Keratinocyte (primary cell): Measurements from ENCODE around the gene IL3. TPM values are rescaled to one million over a fixed set of nuclear protein-coding genes. Genes with fewer than 3 reads are reported as not detected.

Source experiments
- DNase-seq: peaks from one replicate; pipeline ENCODE4 v3.0.0-alpha.2; 2011; ENCODE audit warnings: low read depth, missing footprints, low spot score
- FAIRE-seq: peaks from 2 replicates; lab custom pipeline; 2011; peaks lifted over from hg19 to GRCh38; lab: Jason Lieb, UNC
- H2AFZ ChIP-seq: 2 replicates; pipeline ENCODE4 v1.6.0; 2012; ENCODE audit warnings: low read length, control low read depth, inconsistent platforms; ENCODE audit not compliant: control insufficient read depth
- H3K27ac ChIP-seq: 2 replicates; pipeline ENCODE4 v1.5.1; 2011; ENCODE audit warnings: low read length; ENCODE audit not compliant: control insufficient read depth, insufficient read depth
- H3K27me3 ChIP-seq: 3 replicates; pipeline ENCODE4 v1.6.0; 2011; ENCODE audit warnings: low read length; ENCODE audit not compliant: control insufficient read depth, insufficient read depth; ENCODE audit errors: extremely low read depth
- H3K36me3 ChIP-seq, 2 experiments: 2 replicates in 1 of 2; 3 replicates in 1 of 2; pipeline ENCODE4 v1.5.1; 2011; ENCODE audit warnings: low read length in 2 of 2, mild to moderate bottlenecking in 1 of 2; ENCODE audit not compliant: control insufficient read depth in 2 of 2, insufficient read depth in 2 of 2; ENCODE audit errors: extremely low read depth in 1 of 2
- H3K4me1 ChIP-seq: 3 replicates; pipeline ENCODE4 v1.5.1; 2011; ENCODE audit warnings: low read length; ENCODE audit not compliant: control insufficient read depth, insufficient read depth; ENCODE audit errors: extremely low read depth
- H3K4me2 ChIP-seq: 3 replicates; pipeline ENCODE4 v1.6.0; 2011; ENCODE audit warnings: low read depth, low read length; ENCODE audit not compliant: control insufficient read depth, insufficient read depth; ENCODE audit errors: extremely low read depth
- H3K4me3 ChIP-seq, 3 experiments: fragments of 200-600 bp in 1 of 3; sonication (generic) in 1 of 3; 2 replicates in 2 of 3; 3 replicates in 1 of 3; pipeline ENCODE4 v1.5.1; 2011 to 2016; ENCODE audit warnings: low read length in 3 of 3, mild to moderate bottlenecking in 3 of 3, control low read depth in 2 of 3, inconsistent platforms in 1 of 3, low read depth in 1 of 3, mixed read lengths in 1 of 3, mixed run types in 1 of 3, moderate library complexity in 1 of 3; ENCODE audit not compliant: control insufficient read depth in 2 of 3, insufficient read depth in 2 of 3; ENCODE audit errors: extremely low read depth in 1 of 3
- H3K79me2 ChIP-seq: 2 replicates; pipeline ENCODE4 v1.6.0; 2012; ENCODE audit warnings: low read length; ENCODE audit not compliant: control insufficient read depth, insufficient read depth
- H3K9ac ChIP-seq: 3 replicates; pipeline ENCODE4 v1.6.0; 2011; ENCODE audit warnings: low read length; ENCODE audit not compliant: control insufficient read depth, insufficient read depth; ENCODE audit errors: extremely low read depth
- H3K9me1 ChIP-seq: 3 replicates; pipeline ENCODE4 v1.6.0; 2011; ENCODE audit warnings: low read length; ENCODE audit not compliant: control insufficient read depth, insufficient read depth; ENCODE audit errors: extremely low read depth
- H3K9me3 ChIP-seq: 2 replicates; pipeline ENCODE4 v1.5.1; 2012; ENCODE audit warnings: low read depth, low read length; ENCODE audit not compliant: control insufficient read depth
- H4K20me1 ChIP-seq: 3 replicates; pipeline ENCODE4 v1.6.0; 2011; ENCODE audit warnings: low read length; ENCODE audit not compliant: control insufficient read depth, insufficient read depth; ENCODE audit errors: extremely low read depth
- CTCF ChIP-seq, 3 experiments: IDR thresholded peaks in 1 of 3; conservative IDR thresholded peaks in 1 of 3; optimal IDR thresholded peaks in 1 of 3; 2 replicates in 2 of 3; 3 replicates in 1 of 3; pipeline versions ENCODE3 to v1.5.1; 2011; ENCODE audit warnings: low read length in 3 of 3, mild to moderate bottlenecking in 3 of 3, moderate library complexity in 2 of 3, control low read depth in 1 of 3, inconsistent platforms in 1 of 3; ENCODE audit not compliant: insufficient read depth in 2 of 3; ENCODE audit errors: extremely low read depth in 1 of 3
- EZH2 ChIP-seq: IDR thresholded peaks from one replicate; pipeline ENCODE4 v1.6.1; 2012; ENCODE audit warnings: inconsistent platforms, mild to moderate bottlenecking, low read length, moderate library complexity
- dilution Hi-C: fragments of 300-500 bp; cut with MboI; formaldehyde crosslinking; loops from one replicate; pipeline ENCODE4 v1.7.0; 2020; ENCODE audit warnings: low sequenced_read_pairs; ENCODE audit not compliant: extremely low pct_ligation_motif_present
- polyA plus RNA-seq, 5 experiments: library from polyadenylated mRNA; depleted of rRNA in 3 of 5; stranded (reverse) in 3 of 5; stranded (forward) in 1 of 5; unstranded in 1 of 5; fragments of >200 nt; gene quantifications; 1 replicate in 1 of 5; 2 replicates in 3 of 5; 3 replicates in 1 of 5; pipeline versions ENCODE4 v1.2.1 to v1.2.3, GENCODE V29; 2011 to 2012; ENCODE audit warnings: missing spikeins in 2 of 5, low read depth in 1 of 5, low replicate concordance in 1 of 5

IL3 gene
- polyA plus RNA-seq, 1 donor (not counting 4 experiments of a cell fraction or from before 2014, with no cell fraction given): not detected

GRCh38 chr5:132102101-132102701 lies 41.7 kb downstream of the IL3 start:
- dilution Hi-C loops: no loop called here
- Histone ChIP-seq H3K4me3 (no peak overlapping the region), H3K9me3 (no peaks in the 10 kb centered on the region), H3K36me3 (no peaks in the 10 kb centered on the region), H3K4me1 (peaks cover 30% of the 10 kb centered on the region), H4K20me1 (no peaks in the 10 kb centered on the region), H3K9me1 (peaks cover 5% of the 10 kb centered on the region), H3K4me2 (no peak overlapping the region), H3K27me3 (no peaks in the 10 kb centered on the region), H3K27ac (no peak overlapping the region), H3K9ac (no peak overlapping the region), H2AFZ (no peak overlapping the region), H3K79me2 (no peaks in the 10 kb centered on the region)
- TF ChIP-seq EZH2 (no peak), CTCF (optimal IDR thresholded peaks at IDR 0.05 in 1 of 3, IDR thresholded peaks at IDR 0.05 in 1 of 3, conservative IDR thresholded peaks at IDR 0.05 in 1 of 3; ENCODE audit: extremely low read depth in 1 of 3, insufficient read depth in 2 of 3, low read length in 3 of 3) (no peak)
- FAIRE-seq: no peak
- no peak for DNase-seq

DNA sequence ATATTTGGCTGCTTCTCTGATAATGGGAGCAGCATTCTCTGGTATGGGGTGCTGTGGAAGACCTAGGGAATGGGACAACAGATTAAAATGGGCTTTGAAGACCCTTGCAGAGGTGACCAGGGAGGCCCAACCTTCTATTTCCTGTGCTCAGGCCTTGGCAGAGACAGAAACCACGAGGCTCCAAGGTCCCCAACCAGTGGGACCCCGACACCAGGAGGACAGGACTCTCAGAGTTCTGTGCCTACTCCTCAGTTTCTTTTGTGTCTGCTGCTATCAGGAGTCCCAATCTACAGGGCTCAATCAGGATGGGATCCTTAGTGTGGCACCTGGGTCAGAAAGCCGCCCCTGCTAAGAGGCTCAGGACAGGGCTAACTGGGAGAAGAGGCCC lies 42.5 kb downstream of the IL3 start:
- no peak overlapping the region for H2AFZ ChIP-seq
- H4K20me1 ChIP-seq: no peaks in the 10 kb centered on the region
- no peaks in the 10 kb centered on the region for H3K36me3 ChIP-seq
- TF ChIP-seq EZH2 (no peak), CTCF (optimal IDR thresholded peaks at IDR 0.05 in 1 of 3, IDR thresholded peaks at IDR 0.05 in 1 of 3, conservative IDR thresholded peaks at IDR 0.05 in 1 of 3; ENCODE audit: extremely low read depth in 1 of 3, insufficient read depth in 2 of 3, low read length in 3 of 3) (no peak)
- H3K79me2 ChIP-seq: no peaks in the 10 kb centered on the region
- DNase-seq (no peak), FAIRE-seq (no peak)
- H3K4me3 ChIP-seq: no peak overlapping the region
- H3K4me1 ChIP-seq: peaks cover 30% of the 10 kb centered on the region
- no peaks in the 10 kb centered on the region for H3K27me3 ChIP-seq
- H3K9me1 ChIP-seq: peaks cover 5% of the 10 kb centered on the region
- H3K9ac ChIP-seq: peak overlapping the region; percentile 66
- no peaks in the 10 kb centered on the region for H3K9me3 ChIP-seq
- H3K27ac ChIP-seq: peak overlapping the region; percentile 95
- dilution Hi-C loops: no loop called here
- H3K4me2 ChIP-seq: peak overlapping the region; percentile 76
